ENCODE measurements around the gene MS4A10.

Gene MS4A10

DNA sequence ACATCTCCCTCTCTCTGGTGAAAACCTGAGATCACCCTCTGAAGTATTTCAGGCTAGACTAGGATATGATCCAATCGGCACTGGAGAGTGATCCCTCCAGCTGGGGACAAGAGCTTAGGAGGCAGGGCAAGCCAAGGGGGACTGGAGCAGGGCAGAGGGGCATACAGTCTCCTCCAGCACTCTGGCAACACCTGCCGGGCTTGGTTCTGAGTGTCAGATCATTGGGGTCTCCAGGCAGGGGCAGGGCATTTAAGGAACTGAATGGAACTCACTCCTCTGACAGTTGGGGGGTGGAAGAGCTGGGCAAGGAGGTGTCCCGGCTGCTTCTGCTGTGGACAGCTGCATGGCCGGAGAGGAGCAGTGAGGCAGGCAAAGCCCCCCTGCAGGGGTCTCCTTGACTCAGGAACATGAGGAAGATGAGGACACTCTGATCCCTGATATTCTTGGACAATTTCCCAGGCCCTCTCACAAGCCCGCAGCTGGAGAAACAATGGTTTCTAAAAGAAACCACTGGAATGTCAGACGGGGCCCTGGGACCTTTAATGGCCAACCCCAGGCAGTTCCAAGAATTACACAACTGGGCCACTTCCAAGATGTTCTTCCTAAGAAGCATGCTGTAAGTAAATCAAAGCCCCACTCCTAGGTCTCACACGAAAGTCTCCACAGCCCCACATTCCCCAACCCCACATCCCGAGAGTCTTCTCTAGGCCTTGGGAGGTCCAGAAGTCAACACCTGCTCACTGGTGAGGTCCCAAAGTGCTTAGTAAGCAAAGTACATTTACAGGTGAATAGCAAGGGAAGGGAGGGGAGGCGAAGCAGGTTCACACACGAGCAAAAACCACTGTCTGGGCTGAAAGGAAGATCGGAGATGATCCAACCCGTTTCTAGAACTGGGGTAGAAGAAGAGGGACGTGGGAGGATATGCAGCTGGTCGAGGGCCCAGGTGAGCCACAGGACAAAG, 55.6 kb downstream of the MS4A10 start:
- Mint-ChIP-seq H3K27me3 (no peaks in the 10 kb centered on the region), H3K36me3 (ENCODE audit: low read depth) (peaks cover 40% of the 10 kb centered on the region), H3K4me1 (ENCODE audit: low read depth) (peaks cover 38% of the 10 kb centered on the region), H3K4me3 (peak overlapping the region; percentile 95), H3K27ac (peak overlapping the region; percentile 97), H3K9me3 (no peaks in the 10 kb centered on the region)
- no peak for DNase-seq

DNA sequence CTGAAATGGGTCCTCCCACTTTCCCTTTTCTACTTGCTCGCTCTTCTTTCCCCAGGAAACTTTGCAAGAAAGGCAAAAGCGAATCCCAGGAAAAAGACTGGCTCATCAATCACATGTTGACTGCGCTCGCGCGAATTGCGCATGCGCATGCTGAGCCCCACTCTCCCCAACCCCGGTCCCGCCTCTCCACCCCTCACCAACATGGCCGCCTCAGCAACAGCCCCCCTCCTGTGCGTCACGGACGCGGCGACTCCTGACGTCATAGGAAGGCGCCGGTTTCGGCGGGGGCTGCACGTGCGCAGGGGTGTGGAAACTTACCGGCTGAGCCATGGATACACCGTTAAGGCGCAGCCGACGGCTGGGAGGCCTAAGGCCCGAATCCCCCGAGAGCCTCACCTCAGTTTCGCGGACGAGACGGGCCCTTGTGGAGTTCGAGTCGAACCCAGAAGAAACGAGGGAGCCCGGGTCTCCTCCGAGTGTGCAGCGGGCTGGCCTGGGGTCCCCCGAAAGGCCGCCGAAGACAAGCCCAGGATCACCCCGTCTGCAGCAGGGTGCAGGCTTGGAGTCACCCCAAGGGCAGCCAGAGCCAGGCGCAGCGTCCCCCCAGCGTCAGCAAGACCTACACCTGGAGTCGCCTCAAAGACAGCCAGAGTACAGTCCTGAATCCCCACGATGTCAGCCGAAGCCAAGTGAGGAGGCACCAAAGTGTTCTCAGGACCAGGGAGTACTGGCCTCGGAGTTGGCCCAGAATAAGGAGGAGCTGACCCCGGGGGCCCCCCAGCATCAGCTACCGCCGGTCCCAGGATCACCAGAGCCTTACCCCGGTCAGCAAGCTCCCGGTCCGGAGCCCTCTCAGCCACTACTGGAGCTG, 56.9 kb downstream of the MS4A10 start, which contains the start of gene CCDC86:
CCDC86 (plus strand) TSS at position 317 of the 871 bp plus-strand sequence; CDS start at position 329, 12 bp downstream.
- H3K36me3 Mint-ChIP-seq (ENCODE audit: low read depth): peaks cover 51% of the 10 kb centered on the region
- peak; percentile 100 for DNase-seq
- peak within 1 kb of the TSS; percentile 95 for H3K4me3 Mint-ChIP-seq
- H3K9me3 Mint-ChIP-seq: no peaks in the 10 kb centered on the region
- H3K4me1 Mint-ChIP-seq (ENCODE audit: low read depth): peaks cover 43% of the 10 kb centered on the region
- peak within 1 kb of the TSS; percentile 97 for H3K27ac Mint-ChIP-seq
- H3K27me3 Mint-ChIP-seq: no peaks in the 10 kb centered on the region

DNA sequence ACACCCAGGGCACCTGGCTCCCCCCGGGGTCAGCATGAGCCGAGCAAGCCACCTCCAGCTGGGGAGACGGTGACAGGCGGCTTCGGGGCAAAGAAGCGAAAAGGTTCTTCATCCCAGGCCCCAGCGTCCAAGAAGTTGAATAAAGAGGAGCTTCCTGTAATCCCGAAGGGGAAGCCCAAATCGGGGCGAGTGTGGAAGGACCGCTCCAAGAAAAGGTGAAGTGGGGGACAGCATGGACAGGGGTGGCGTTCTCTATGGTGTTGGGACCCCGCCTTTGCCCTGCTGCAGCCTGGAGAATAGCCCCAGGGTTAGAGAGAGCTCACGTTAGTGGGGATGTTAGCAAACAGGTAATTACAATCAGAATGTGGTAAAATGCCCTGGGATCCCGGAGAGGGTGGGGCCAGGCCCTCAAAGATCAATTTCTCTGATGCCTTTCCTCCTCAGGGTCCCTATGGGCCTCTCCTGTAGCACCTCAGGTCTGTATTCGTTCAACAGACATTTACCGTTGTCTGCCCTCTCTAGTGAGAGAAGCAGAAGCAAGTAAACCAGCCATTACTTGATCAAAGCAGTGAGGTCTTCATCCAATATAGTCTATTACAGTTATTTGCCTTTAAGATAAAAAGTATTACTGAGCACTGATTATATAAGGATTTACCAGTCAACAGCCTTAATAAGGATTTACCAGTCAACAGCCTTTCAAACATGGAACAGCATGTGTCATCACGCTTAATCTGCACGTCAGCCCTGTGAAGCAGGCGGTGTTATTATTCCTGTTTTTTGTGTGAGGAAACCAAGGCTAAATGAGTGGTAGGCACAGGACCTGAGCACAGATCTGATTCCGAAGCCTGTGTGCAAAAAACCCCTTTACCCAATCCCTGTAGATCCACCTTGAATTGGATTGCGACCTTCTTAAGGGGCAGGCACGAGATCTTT, 57.8 kb downstream of the MS4A10 start:
- Mint-ChIP-seq H3K4me3 (peak overlapping the region; percentile 95), H3K27ac (peak overlapping the region; percentile 97), H3K36me3 (ENCODE audit: low read depth) (peaks cover 60% of the 10 kb centered on the region), H3K9me3 (no peaks in the 10 kb centered on the region), H3K4me1 (ENCODE audit: low read depth) (peaks cover 41% of the 10 kb centered on the region), H3K27me3 (no peaks in the 10 kb centered on the region)
- no peak for DNase-seq

DNA sequence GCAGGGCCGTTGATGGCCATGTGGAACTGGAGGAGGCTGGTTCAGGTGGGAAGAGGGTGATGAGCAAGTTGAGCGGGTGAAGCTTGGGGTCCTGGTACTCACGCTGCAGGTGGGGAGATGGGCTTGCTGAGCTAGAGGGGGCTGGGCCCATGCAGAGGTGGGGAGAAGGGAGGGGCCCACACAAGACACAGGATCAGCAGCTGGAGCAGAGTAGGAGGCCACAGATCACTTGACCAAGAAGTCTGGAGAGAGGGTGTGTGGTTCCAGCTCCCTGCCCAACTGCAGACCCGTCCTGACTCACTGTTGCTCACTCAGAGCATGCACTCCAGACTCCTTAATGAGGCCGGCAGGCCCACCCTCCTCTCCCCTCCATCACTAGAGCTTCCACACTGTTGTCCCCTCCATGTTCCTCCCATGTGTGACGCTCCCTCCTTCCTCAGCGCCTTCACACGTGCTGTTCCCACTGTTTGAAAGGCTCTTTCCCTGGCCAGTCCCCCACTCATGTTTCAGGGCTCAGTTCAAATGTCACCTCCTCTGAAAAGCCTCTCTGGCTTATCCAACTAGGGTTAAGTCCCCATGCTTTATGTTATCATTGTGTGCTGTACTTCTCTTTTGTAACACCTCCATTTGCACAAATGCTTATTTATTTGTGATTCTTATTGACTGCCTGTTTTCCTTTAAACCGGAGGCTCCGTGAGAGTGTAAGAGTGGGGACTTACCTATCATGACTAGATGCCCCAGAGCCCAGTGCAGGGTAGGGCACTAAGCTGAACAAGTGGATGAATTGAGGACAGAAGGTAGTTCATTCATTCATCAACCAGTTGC, 59.1 kb downstream of the MS4A10 start:
- no peak for DNase-seq
- H3K4me1 Mint-ChIP-seq (ENCODE audit: low read depth): peaks cover 41% of the 10 kb centered on the region
- H3K4me3 Mint-ChIP-seq: peak overlapping the region; percentile 95
- H3K27ac Mint-ChIP-seq: peak overlapping the region; percentile 97
- peaks cover 74% of the 10 kb centered on the region for H3K36me3 Mint-ChIP-seq (ENCODE audit: low read depth)
- H3K27me3 Mint-ChIP-seq: no peaks in the 10 kb centered on the region
- no peaks in the 10 kb centered on the region for H3K9me3 Mint-ChIP-seq

DNA sequence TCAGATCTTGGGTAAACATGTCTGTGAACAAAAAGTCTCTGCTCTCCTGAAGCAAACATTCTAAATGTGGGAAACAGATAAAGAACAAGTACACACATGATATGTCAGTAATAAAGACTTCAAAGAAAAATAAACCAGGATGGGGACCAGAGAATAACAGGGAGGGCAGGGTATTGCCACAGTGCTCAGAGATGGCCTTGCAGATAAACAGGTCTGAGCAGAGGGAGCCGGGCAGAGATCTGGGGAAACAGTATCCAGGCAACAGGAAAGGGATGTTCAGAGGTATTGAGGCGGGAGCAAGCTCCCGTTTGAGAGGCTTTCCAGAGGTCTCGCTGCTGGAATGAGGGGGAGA, 59.7 kb downstream of the MS4A10 start:
- Mint-ChIP-seq H3K27me3 (no peaks in the 10 kb centered on the region), H3K4me1 (ENCODE audit: low read depth) (peaks cover 41% of the 10 kb centered on the region), H3K36me3 (ENCODE audit: low read depth) (peaks cover 80% of the 10 kb centered on the region), H3K4me3 (peak overlapping the region; percentile 95), H3K27ac (peak overlapping the region; percentile 97), H3K9me3 (no peaks in the 10 kb centered on the region)
- DNase-seq: no peak

DNA sequence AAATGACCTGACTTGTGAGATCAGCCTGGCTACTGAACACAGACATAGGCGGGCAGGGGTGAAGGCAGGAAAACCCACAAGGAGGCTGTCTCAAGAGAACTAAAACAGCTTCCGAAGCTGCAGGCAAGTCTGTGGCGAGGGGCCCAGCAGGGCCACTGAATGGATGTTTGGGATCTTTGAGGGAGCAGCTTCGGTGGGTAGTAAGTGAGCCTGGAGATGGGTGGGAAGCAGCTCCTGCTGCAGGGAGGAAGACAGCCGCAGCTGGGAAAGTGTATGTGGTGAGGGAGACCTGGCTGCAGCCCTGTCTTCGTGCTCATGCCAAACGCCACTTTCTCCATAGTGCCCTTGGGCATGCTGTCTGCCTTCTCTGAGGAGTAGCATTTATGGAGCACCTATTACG, 60.2 kb downstream of the MS4A10 start:
- DNase-seq: no peak
- H3K9me3 Mint-ChIP-seq: no peaks in the 10 kb centered on the region
- no peaks in the 10 kb centered on the region for H3K27me3 Mint-ChIP-seq
- H3K27ac Mint-ChIP-seq: peak overlapping the region; percentile 97
- peaks cover 41% of the 10 kb centered on the region for H3K4me1 Mint-ChIP-seq (ENCODE audit: low read depth)
- H3K36me3 Mint-ChIP-seq (ENCODE audit: low read depth): peaks cover 85% of the 10 kb centered on the region
- H3K4me3 Mint-ChIP-seq: peak overlapping the region; percentile 95

DNA sequence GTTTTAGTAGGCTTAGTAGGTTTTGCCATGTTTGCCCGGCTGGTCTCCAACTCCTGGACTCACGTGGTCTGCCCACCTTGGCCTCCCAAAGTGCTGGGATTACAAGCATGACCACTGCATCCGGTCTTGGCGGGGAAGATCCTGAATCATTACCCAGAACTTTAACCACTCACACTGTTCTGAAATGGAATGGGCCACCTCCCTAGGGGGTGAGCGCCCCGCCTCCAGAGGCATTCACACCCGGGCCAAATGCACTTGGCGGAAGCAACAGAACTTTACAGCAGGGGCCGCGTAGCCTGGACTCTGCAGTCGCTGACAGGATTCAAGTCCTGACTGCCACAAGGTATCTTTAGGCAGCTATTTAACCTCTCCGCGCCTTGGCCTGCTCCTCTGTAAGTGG, 62.1 kb downstream of the MS4A10 start:
- no peak overlapping the region for H3K4me3 Mint-ChIP-seq
- H3K36me3 Mint-ChIP-seq (ENCODE audit: low read depth): peaks cover 98% of the 10 kb centered on the region
- no peaks in the 10 kb centered on the region for H3K9me3 Mint-ChIP-seq
- H3K27ac Mint-ChIP-seq: no peak overlapping the region
- H3K27me3 Mint-ChIP-seq: no peaks in the 10 kb centered on the region
- H3K4me1 Mint-ChIP-seq (ENCODE audit: low read depth): peaks cover 31% of the 10 kb centered on the region
- DNase-seq: no peak

DNA sequence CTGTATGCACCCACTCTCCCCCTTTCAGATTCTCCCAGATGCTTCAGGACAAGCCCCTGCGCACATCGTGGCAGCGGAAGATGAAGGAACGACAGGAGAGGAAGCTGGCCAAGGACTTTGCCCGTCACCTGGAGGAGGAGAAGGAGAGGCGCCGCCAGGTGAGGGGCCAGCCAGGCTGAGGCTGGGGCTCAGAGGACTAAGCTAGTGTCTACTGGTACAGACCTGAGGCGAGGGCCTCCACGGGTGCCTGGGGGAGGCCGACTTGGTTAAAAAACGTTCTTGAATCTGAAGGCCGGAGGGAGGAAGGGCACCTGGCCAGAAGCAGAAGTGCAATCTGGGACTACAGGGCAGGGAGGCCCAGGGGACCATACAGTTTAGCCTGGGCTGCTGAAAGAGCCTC, 62.8 kb downstream of the MS4A10 start:
- H3K4me1 Mint-ChIP-seq (ENCODE audit: low read depth): peaks cover 31% of the 10 kb centered on the region
- no peak overlapping the region for H3K4me3 Mint-ChIP-seq
- no peaks in the 10 kb centered on the region for H3K9me3 Mint-ChIP-seq
- no peak for DNase-seq
- no peaks in the 10 kb centered on the region for H3K27me3 Mint-ChIP-seq
- H3K27ac Mint-ChIP-seq: no peak overlapping the region
- H3K36me3 Mint-ChIP-seq (ENCODE audit: low read depth): peaks cover 92% of the 10 kb centered on the region

DNA sequence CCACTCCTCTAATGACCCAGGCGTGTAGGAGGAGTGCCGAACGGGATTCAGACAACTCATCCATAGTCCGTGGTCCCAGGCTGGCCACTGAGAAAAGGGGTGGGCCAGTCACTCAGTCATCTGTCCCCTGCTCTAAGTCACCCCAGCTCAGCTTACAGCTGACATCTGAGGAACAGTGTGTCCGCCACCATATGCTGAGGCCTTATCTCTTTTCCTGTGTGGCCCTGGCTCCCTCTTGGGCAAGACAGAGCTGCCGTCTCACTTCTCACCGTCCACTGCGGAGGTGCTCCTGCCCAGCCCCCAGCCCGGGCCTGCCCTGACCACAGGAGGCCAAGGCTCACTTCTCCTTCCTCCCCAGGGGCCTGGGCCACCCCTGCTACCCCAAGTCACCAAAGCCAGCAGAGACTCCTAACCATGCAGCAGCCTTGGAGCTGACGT, 63.6 kb downstream of the MS4A10 start:
- no peak for DNase-seq
- H3K27ac Mint-ChIP-seq: peak overlapping the region; percentile 38
- no peaks in the 10 kb centered on the region for H3K9me3 Mint-ChIP-seq
- H3K4me3 Mint-ChIP-seq: no peak overlapping the region
- no peaks in the 10 kb centered on the region for H3K27me3 Mint-ChIP-seq
- peaks cover 26% of the 10 kb centered on the region for H3K4me1 Mint-ChIP-seq (ENCODE audit: low read depth)
- peaks cover 92% of the 10 kb centered on the region for H3K36me3 Mint-ChIP-seq (ENCODE audit: low read depth)

DNA sequence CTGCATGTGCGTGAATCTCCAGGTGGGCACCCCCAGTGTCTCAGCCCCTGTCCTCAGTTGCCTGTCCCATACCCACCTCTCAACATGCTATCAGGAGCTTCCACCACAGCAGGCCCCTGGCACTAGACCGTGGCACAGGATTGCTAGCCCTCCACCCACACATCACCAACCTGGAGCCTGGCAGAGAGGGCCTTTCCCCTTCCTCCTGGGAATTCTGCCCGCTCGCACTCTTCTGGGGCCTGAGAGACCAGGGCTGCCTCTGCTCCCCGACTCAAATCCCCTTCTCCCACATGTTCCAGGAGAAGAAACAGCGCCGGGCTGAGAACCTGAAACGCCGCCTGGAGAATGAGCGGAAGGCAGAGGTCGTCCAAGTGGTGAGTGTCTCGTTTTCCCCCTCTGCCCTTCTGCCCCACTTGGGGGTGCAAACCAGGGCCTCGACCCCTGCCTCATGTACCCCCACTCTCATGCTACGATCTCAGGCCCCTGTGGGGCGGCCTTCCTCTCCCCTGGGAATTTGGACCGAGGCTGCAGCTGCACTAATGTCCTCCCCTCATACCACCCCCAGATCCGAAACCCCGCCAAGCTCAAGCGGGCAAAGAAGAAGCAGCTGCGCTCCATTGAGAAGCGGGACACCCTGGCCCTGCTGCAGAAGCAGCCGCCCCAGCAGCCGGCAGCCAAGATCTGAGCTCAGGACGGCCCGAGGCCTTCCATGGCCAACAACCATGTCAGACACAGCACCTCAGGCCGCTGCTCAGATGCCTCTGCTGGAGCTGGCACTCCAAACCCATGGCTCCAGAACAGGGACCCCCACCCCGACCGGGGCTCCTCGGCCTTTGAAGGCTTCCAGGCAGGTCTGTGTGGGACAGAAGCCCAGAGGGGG, 64.7 kb downstream of the MS4A10 start:
- peaks cover 82% of the 10 kb centered on the region for H3K36me3 Mint-ChIP-seq (ENCODE audit: low read depth)
- H3K4me3 Mint-ChIP-seq: no peak overlapping the region

More for the DNA sequence above, 64.7 kb downstream of the MS4A10 start:
- Mint-ChIP-seq H3K27ac (no peak overlapping the region), H3K9me3 (no peaks in the 10 kb centered on the region), H3K27me3 (no peaks in the 10 kb centered on the region), H3K4me1 (ENCODE audit: low read depth) (peaks cover 14% of the 10 kb centered on the region)
- no peak for DNase-seq
